Measurements from ENCODE around the gene ZNF503. TPM values are rescaled to one million over a fixed set of nuclear protein-coding genes. Genes with fewer than 3 reads are reported as not detected.
"Not testable (repeated sequence)": the region's sequence is repeated elsewhere in the genome, so short reads cannot be mapped to it uniquely, and the experiment has no call there.

ZNF503 gene
- total RNA-seq, 1 donor from 2014 or later = 16.8 TPM

DNA sequence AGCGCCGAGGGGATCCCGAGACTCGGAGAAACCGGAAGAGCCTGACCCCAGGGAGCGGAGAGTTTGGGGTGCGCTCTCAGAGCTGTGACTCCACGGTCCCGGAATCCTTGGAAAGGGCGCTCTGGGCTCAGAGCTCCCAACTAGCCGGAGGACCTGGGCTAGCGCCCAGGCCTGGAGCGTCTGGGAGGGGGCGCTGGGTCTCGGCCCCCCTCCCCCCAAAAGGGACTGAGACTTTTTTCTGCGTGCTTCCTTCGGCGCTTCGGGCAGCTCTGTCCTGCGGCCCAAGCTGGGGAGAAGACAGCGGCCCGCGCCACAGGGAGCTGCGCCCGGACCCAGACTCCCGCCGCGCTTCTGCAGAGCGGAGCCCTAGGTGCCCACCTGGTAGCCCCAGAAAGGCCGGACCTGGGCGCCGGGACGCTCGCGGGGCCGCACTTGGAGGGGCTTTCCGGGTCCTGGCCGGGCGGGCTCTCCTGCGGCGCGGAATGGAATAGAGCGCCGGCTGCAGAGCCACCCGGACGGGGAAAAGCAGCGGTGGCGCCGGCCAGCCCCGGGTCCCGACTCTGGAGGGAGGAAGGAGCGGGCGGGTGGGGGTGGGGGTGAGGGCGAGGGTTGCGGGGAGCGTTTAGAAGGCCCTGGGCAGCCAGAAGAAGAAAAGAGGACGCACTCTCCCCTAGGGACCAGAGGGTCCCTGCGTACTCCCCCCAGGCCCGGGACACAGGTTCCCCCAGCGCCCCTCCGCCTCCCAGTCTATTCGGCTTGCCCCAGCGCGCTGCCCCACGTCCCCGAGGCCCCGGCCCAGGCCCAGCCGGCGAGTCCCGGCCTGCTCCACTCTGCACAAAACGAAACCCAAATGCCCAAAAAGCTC lies 4.7 kb downstream of the ZNF503 start:
- no peak for DNase-seq (ENCODE audit: low spot score)

DNA sequence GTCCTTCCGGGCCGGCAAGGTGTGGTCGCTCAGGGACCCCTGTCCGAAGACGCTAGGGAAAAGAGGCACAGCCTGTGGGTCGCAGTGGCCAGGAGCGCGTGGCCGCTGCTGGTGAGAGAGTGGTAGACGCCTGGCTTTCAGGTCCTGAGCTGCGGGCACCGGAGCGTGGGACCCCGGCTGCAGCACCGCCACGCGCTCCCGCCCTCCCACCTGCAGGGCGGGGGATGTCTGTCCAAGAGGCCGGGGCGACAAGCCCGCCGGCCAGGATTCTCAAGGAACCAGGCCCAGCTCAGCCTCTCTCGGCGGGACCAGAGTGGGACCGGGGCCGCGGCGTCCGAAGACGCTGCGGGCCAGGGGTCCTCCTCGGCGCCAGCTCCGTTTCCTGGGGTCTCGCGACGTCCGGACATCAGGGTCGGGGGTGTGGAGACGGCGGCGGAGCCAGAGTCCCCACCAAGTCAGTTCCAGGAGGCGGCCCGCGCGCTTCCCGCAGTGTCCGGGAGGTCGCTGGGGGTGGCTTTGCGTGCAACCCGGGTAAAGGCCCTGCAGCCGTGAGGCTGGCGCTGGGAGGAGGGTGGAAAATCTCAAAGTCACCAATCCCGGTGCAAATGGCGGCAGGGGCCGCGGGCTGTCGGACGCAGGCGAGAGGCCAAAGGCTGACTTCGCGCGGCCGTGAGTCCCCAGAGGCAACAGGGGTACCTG lies 5.5 kb downstream of the ZNF503 start:
- DNase-seq (ENCODE audit: low spot score) = no peak

DNA sequence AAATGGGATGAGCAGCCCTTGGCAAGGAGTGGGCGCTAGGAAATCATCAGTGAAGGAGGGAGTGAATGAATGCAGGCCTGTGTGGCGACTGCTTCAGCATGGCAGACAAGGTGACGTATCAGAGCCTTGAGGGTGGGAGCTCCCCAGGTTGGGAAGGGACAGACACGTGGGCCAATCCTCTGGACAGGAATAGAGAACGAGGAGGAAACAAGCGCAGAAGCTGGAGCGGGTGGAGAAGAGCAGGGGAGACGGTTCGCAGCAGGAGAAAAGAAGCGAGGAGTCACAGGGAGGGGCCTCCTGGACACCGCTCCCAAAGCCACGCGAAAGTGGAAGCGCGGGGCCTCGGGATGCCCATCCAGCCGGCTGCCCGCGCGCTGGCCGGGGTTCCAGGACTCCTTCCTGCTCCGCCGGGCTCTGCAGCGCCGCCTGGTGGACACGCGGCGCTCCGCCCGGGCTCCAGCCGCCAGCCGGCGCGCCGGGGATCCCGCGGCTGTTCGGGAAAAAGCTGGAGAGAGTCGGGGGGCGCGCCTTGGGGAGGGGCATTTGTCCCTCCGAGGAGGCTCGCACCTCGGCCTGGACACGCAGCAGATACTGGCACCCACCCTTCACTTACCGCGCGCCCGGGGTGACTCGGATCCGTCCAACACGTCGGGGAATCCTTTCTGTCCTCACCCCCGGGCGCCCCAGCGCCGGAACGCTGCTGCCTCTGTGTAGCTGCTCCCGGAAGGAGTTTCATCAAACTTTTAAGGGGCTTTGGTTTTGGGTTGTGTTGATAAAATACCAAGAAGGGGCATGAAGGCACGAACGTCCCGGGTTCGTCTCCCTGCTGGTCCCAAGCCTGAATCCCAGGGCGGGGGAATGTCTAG lies 6.3 kb downstream of the ZNF503 start:
- DNase-seq (ENCODE audit: low spot score) = no peak

DNA sequence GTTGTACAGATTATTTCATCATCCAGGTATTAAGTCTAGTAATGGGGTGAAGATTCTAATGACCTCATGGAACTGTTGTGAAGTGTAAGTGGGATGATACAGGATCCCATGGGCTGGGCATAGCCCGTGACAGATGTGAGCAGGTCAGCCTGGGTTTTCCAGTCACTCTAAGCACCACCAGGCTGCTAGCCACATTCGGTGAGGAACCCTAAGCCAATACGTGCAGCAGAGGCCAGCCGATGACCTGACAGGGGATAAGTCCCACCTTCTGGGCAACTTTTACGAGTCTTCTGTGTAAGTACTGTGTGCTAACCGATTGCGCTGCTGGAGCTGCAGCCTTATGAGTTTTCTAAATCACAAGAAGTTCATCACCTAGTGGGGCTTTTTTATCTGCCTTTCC lies 7.3 kb downstream of the ZNF503 start:
- no peak for DNase-seq (ENCODE audit: low spot score)

DNA sequence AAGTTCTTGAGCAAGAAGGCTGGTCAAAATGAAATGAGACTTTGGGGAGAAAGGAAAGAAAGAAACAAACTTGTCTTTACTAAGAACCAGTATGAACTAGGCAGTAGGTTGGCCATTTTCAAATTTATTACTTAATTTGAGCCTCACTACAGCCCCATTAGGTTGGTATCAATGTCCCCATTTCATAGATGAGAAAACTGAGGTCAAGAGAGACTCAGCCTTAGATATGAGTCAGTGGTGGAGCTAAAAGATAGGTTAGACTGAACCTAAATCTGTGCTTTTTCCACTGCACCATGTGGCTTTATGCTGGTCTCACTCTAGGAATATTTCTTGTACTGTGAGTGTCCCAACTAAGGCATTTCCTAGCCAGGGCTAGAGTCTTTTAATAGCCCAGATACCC lies 8.8 kb downstream of the ZNF503 start:
- no peak for DNase-seq (ENCODE audit: low spot score)

DNA sequence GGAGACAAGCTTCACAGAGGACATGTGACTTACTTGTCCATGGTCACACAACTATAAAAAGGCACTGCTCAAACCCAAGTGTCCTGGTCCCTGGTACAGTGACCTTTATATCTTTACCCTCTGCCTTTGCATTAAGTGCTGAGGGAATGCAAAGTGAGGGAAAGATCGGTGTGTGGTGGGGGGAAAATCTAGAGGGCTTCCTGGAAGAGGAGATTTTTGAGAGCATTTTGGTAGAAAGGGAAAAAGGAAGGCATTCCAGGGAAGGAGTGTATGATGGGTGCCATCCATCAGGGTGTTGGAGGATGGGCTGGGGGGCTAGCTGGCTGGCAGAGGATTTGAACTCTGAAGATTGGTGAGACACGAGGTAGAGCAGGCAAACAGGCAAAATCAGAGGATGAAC lies 9.3 kb downstream of the ZNF503 start:
- no peak for DNase-seq (ENCODE audit: low spot score)

DNA sequence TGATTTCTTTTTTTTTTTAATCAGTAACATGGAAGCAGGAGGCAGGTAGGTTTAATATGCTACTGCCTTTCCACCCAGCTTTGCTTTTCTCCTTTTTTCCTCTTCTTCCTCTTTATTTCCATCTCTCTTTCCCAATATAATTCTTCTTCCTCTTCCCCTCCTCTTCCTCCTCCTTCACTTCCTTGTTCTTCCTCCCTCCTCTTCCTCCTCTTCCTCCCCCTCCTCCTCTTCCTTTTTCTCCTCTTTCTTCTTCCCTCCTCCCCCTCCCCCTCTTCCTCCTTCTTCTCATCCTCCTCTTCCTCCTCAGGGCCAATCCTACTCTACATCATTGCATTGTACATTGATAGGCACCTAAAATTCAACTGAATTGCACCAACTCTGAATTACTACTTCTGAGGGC lies 11.4 kb downstream of the ZNF503 start:
- no peak for DNase-seq (ENCODE audit: low spot score)

DNA sequence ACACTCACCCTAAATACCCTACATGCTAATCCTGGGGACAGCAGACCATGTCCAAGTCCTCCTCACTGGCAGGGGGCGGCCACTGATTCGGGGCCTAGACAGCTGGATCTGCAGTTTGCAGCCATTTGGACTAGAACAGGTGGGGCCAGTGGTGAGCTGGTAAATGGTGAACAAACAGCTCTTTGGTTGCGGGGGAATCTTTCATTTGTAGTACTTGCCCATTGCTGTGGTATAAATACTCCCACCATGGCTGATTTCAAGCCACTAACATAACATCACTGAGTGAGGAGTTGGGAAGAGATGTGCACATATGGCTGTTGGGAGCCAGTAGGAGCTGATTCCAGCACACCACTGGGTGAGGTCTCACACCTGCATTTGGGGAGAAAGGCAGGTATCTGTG lies 13.5 kb downstream of the ZNF503 start:
- DNase-seq (ENCODE audit: low spot score) = no peak

DNA sequence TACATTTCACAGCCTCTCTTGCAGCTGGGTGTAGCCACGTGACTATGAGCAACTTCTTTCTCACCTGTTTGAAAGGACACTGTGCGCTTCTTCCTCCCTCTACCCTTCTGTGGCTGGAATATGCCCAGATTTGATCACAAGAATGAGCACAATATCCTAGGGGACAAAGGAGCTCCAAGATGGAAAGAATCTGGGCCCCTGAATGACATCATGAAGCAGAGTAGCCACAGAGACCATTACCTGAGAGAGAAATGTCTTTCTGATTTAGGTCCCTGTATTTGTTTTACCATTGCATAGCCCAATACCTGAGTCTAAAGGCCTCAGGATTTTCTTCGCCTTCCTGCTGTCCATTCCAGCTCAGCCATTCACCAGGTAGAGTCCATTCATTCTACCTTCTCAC lies 15.4 kb downstream of the ZNF503 start:
- DNase-seq (ENCODE audit: low spot score) = no peak

DNA sequence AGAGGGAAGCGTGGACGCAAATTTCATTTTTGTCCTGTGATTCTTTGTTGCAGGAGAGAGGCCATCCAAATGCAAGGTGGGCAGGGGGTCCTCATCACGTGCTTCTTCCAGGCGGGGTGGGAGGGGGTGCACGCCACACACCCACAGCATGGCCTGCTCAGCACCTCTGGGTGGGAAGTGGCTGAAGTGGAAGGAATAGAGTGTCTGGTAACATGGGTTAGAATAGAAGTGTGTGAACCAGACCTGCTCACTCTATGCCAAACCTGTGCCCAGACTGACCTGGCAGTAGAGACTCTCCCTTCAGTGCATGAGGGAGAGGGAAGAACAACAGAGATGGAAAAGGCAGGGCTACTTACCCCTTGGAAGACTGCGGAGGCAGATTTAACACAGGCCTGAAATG lies 21.7 kb downstream of the ZNF503 start:
- no peak for DNase-seq (ENCODE audit: low spot score)

DNA sequence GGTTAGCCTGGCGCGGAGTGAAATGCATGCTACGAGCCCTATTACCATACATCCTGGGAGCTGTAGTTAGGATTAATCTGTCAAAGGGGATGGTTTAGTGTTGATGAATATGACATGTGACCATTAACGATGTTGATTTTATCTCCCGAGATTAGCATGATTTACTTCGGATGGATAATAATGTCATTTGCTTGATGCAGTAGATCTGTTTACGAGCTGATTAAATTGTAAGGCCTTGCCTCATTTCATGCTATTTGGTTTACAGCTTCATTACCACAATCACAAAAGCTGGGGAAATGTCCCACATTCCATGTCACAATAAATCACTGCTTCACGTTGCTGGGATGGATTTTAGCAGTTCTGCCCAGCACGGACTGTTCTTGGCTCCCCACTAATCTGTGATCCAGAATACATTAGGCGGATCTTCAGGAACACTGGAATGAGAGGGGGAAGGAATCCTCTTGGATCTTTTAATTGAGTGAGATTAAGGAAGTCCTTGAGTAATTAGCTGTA lies 22.3 kb downstream of the ZNF503 start:
- no peak for DNase-seq (ENCODE audit: low spot score)

DNA sequence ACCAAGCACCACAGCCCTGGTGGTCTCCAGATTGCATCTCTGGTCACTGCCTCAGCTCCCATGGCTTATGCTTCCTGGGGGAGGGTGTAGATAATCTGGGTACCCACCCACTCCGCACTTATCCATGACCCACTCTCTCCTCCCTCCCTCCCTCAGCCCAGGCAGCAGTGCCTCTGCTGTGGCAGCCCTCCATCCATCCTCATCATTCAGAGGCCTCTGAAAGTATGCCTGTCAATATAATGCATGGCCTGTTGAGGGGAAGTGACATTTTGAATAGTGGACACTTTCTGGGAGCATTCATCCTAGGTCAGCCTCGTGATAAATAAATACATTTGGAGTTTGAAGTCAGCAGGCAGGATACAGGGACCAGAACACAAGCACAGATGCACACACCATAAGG lies 23.2 kb downstream of the ZNF503 start:
- no peak for DNase-seq (ENCODE audit: low spot score)

DNA sequence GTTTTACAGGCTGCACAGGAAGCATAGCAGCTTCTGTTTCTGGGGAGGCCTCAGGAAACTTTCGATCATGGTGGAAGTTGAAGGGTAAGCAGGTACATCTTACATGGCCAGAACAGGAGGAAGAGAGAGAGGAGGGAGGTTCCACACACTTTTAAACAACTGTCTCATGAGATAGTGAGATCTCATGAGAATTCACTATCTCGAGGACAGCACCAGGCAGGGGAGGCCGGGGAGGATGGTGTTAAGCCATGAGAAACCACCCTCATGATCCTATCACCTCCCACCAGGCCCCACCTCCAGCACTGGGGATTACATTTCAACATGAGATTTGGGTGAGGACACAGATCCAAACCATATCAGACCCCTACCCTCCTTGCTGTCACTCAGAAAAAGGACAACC lies 23.7 kb downstream of the ZNF503 start:
- no peak for DNase-seq (ENCODE audit: low spot score)

DNA sequence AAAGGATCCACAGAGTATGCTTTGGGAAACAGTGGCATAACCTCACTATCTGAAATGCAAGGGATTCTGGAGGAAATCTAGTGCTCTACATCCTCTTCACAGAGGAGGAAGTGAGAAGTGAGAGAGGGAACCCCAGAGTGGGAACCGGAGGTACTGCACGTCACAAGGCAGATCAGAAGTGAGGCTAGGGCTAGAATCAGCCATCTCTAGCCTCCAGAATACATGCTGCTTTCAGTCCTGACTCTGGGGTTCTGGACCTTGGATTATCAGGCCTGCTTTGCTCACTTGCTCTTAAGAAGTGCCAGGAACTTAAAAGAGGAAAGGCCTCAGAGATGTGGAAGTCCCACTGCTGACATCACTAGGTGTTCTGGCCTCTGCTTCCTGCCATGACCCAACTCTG lies 25.7 kb downstream of the ZNF503 start:
- DNase-seq (ENCODE audit: low spot score) = no peak

DNA sequence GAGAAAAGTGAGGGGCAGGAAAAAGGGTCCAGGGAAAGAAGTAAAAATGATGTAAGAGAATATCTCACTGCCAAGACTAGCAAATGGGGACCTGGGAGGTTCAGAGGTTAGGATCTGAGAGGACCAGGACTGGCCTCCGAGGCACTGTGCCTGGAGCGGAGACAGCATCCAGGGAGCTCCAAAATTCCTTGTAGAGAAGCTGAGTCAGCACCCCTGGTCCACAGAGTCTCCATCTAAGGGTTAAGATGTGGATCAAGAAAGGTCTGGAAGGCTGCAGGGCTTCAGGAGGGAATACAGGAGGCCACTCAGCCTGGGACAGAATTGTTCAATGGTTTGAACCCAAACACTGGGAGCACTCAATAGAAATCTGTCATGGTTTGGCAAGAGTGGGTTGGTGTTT lies 30.6 kb downstream of the ZNF503 start:
- no peak for DNase-seq (ENCODE audit: low spot score)

DNA sequence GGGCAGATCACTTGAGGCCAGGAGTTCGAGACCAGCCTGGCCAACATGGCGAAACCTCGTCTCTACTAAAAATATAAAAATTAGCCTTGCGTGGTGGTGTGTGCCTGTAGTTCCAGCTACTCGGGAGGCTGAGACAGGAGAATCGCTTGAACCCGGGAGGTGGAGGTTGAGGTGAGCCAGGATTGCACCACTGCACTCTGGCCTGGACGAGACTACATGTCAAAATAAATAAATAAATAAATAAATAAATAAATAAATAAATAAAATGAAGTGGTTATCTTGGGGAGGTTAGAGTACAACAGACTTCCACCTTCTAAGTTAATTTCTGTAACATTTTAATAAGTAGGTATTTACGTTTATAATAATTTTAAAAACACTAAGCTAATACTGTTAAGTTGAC lies 31.7 kb downstream of the ZNF503 start:
- DNase-seq (ENCODE audit: low spot score) = not testable (repeated sequence)

DNA sequence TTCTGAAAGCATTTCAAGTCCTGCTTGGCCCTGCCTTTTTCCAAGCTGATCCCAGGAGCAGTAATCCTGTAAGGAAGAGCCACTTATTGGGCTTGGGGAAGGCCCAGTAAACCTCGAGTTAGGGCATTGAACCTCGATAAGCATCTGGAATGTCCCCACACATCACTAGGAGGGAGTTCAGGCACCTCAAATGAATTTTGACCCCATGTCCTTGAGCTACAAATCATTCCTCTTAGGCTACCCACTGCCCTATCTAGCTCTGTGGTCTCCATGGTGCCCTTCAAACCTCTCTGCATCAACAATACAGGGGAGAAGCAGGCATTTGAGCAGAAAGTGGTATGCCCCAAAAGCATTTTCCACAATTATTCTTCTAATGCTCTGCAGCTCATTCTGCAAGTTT lies 33.7 kb downstream of the ZNF503 start:
- DNase-seq (ENCODE audit: low spot score) = no peak

DNA sequence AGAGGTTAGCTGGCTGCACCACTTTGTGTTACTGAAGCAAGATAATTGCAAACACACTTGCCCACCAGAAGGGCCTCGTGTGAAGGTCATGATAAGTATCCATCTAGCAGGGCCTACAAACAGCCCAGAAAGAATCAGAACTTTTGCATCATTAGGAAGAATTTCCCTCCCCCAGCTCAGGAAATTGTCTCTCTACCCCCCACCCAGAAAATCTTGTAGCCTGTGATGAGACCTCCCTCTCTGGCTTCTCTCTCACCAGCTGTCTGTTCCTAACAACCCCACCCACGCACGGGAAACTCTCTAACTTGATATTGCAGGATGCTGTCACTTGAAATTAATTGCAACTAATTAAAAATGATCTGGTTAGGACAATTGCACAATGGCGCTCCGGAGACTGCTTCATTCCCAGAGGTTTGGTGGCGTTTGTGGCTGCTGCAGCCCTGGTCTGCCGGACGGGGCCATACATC lies 34.5 kb downstream of the ZNF503 start:
- no peak for DNase-seq (ENCODE audit: low spot score)

DNA sequence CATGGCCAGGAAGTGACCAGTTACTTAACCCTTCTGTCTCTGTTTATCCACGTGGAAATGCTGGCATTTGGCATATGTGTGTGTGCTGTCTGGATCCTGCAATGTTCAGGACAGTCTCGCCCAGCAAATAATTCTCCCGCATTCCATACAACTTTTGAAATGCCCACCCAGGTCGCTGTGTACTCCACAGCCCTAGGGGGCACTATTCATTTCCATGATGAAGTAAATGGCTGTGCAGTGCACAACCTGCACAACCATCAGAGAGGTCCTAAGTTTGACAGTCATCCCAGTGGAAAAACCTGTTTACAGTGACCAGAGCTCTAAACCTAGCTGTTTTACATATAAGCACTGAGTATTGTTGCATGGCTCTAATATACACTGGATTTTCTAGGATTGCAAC lies 38.1 kb downstream of the ZNF503 start:
- no peak for DNase-seq (ENCODE audit: low spot score)

DNA sequence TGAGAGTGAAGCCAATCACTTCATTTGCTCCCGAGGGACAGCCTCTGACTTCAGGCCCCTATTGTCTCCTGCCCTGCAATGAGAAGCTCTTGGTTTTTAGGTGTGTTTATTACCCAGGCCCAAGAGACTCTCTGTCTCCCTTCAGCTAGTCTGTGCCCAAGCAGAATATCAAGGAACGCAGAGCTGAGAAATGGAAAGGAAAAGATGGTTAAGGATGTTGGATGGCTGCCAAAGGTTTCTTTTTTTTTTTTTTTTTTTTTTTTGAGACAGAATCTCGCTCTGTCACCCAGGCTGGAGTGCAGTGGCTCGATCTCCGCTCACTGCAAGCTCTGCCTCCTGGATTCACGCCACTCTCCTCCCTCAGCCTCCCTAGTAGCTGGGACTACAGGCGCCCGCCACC lies 41.7 kb downstream of the ZNF503 start:
- not testable (repeated sequence) for DNase-seq (ENCODE audit: low spot score)

DNA sequence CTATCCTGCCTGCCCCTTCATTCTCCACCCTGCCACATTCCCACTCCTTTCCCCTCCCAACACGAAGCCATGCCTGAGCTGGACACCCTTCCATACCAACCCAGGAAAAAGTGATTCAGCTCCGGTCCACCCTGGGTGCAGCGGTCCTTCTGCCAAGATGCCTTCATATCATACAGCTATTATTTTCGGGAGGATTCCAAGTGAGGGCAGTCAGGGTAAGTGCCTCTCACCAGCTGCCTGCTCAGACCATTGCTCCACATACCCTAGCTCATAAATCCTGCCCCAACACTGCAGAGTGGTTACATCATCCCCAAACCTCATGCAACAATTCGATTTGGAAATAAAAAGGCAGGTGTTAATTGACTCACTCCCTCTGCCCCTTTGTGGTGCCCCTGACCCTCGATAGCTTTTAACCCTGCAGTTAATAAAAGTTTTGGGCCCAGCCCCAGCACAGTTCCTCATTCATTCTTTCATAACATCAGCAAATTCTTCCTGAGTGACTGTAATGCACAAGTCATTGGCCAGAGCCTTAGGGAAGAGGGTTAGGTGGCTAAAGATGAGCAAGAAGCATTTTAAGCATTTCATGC lies 42.6 kb downstream of the ZNF503 start:
- no peak for DNase-seq (ENCODE audit: low spot score)
